ENCODE measurements around the gene SMCO2.

DNA sequence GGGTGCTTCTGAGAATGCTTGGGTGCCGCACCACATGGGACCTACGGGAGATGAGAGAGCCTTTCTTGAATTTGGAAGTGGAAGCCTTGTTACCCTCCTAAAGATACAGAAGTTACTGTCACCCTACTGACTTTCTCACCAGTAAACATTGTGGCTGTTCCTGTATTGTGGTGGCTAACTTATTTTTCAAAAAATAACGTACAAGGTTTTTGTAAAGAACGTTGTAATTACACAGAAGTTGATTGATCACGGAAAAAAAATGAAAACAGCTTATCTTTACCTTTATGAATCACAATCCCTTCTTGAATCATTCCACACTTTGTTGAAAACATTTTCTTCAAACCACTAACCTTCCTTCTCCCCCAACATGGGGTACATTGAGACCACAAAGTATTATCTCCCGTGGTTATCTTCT is 55.5 kb downstream of the SMCO2 start:
- no peak for TF ChIP-seq REST (IDR thresholded peaks at IDR 0.05; ENCODE audit: insufficient read depth in 1 of 2, low read depth in 2 of 2, low read length in 2 of 2)
- no peak for TF ChIP-seq POLR2AphosphoS5 (IDR thresholded peaks at IDR 0.05; ENCODE audit: low read depth, low read length)
- TF ChIP-seq TAF1 (IDR thresholded peaks at IDR 0.05; ENCODE audit: borderline replicate concordance, insufficient read depth, low read length), result no peak
- no peak for TF ChIP-seq SIN3A (IDR thresholded peaks at IDR 0.05; ENCODE audit: borderline replicate concordance, insufficient read depth, low read length)
- no peak for TF ChIP-seq FOXP2 (optimal IDR thresholded peaks at IDR 0.05; ENCODE audit: borderline replicate concordance, extremely low read depth, extremely low read length, insufficient read depth)
